Measurements from ENCODE around the gene AREL1. TPM values are rescaled to one million over a fixed set of nuclear protein-coding genes. Genes with fewer than 3 reads are reported as not detected.

AREL1 gene
- total and polyA plus RNA-seq, 10 of the 15 experiments (the other 5 are each of a cell fraction or from before 2014, with no cell fraction given): 6.2 to 40.4 (median 23.7) TPM

DNA sequence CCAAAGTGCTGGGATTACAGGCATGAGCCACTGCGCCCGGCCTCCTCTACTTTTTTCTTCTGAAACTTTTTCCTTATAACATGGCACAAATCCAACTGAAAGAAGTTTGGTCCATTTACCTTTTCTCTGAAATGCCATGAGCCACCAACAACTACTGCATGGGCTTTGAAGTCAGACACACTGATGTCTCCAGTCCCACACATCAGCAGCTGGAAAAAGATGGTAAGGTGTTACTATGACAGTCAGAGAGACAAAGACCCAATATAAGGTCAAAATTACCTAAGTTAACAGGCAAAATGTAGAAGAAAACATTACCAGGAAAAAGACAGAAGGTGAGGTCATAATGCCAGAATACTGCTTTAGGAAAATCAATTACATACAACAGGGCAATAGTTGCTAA is 48.2 kb downstream of the AREL1 start (continued):
- TF ChIP-seq, protein P1, sequence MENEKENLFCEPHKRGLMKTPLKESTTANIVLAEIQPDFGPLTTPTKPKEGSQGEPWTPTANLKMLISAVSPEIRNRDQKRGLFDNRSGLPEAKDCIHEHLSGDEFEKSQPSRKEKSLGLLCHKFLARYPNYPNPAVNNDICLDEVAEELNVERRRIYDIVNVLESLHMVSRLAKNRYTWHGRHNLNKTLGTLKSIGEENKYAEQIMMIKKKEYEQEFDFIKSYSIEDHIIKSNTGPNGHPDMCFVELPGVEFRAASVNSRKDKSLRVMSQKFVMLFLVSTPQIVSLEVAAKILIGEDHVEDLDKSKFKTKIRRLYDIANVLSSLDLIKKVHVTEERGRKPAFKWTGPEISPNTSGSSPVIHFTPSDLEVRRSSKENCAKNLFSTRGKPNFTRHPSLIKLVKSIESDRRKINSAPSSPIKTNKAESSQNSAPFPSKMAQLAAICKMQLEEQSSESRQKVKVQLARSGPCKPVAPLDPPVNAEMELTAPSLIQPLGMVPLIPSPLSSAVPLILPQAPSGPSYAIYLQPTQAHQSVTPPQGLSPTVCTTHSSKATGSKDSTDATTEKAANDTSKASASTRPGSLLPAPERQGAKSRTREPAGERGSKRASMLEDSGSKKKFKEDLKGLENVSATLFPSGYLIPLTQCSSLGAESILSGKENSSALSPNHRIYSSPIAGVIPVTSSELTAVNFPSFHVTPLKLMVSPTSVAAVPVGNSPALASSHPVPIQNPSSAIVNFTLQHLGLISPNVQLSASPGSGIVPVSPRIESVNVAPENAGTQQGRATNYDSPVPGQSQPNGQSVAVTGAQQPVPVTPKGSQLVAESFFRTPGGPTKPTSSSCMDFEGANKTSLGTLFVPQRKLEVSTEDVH (IDR thresholded peaks at IDR 0.05; ENCODE audit: low read depth, partially characterized antibody): no peak

DNA sequence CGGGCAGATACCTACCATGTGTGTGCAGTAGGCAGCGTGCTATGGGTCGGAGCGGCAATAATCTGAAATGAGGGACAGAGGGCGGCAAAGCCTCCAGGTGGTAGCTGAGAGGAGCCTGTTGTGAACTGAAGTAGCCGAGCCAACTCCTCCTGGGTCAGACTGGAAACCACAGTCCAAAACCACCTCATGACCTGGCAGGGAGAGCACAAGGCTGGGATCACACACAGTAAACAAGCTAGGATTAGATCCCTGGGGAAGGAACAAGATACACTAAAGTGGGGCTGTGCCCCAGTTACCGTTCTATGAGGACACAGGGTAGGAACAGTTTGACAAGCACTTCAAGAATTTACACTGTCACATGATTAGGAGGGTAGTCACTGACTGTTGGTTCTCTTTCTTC is 49.0 kb downstream of the AREL1 start:
- FAIRE-seq (no peak), ATAC-seq (no peak), DNase-seq (ENCODE audit: low read depth, low spot score) (no peak)
- peaks cover 15 to 21% of the 10 kb centered on the region in 2 experiments for H3K36me3 ChIP-seq (ENCODE audit: control insufficient read depth in 2 of 2, insufficient read depth in 2 of 2, low read length in 1 of 2)
- ChIA-PET CTCF (no interaction called here), SMC1A (ENCODE audit: uncharacterized antibody, unreplicated experiment) (no interaction called here), RAD21 (ENCODE audit: unreplicated experiment) (no interaction called here), POLR2A (no interaction called here)
- no peak overlapping the region for H2AFZ ChIP-seq (ENCODE audit: control insufficient read depth, low read depth, low read length)
- no TSS peak for BruUV-seq (replicated peaks)
- in situ Hi-C loops (cut with MboI) (no loop called here), intact Hi-C loops (cut with micrococcal nuclease; ENCODE audit: unreplicated experiment) (no loop called here)
- no peak overlapping the region for H3K4me2 ChIP-seq (ENCODE audit: control insufficient read depth, insufficient read depth)
- H3K9ac ChIP-seq (ENCODE audit: control insufficient read depth, insufficient read depth, low read length): no peak overlapping the region
- H3K27ac ChIP-seq (ENCODE audit: control insufficient read depth, insufficient read depth): no peak overlapping the region
- no peaks in the 10 kb centered on the region for H3K27me3 ChIP-seq (replicated peaks in 1 of 2; ENCODE audit: control insufficient read depth in 2 of 2, insufficient read depth in 2 of 2, low read length in 1 of 2)
- WGBS (ENCODE audit: insufficient coverage, insufficient replicate concordance, low lambda C conversion rate, missing lambda C conversion rate): 92% methylated on average over 7 of the region's 7 CpGs
- no peaks in the 10 kb centered on the region for H3K4me1 ChIP-seq (ENCODE audit: control insufficient read depth, insufficient read depth, low read length)
- H4K20me1 ChIP-seq (ENCODE audit: control insufficient read depth, insufficient read depth): no peaks in the 10 kb centered on the region
- no peaks in the 10 kb centered on the region for H3K79me2 ChIP-seq (ENCODE audit: control insufficient read depth, insufficient read depth, low read length)
- H3K9me3 ChIP-seq (replicated peaks; ENCODE audit: control insufficient read depth, insufficient read depth, low read length): no peaks in the 10 kb centered on the region
- H3K4me3 ChIP-seq: no peak overlapping the region
- TF ChIP-seq MEF2A (IDR thresholded peaks at IDR 0.05; ENCODE audit: insufficient read depth, low read depth, low read length): no peak
- TF ChIP-seq FOXM1 (IDR thresholded peaks at IDR 0.05; ENCODE audit: low read depth, low read length): no peak
- no peak for TF ChIP-seq RELA (IDR thresholded peaks at IDR 0.05; ENCODE audit: borderline replicate concordance, partially characterized antibody)
- no peak for TF ChIP-seq CREM (IDR thresholded peaks at IDR 0.05; ENCODE audit: low read depth)
- TF ChIP-seq ASH2L (IDR thresholded peaks at IDR 0.05; ENCODE audit: borderline replicate concordance, low read depth): no peak
- TF ChIP-seq, protein P2, sequence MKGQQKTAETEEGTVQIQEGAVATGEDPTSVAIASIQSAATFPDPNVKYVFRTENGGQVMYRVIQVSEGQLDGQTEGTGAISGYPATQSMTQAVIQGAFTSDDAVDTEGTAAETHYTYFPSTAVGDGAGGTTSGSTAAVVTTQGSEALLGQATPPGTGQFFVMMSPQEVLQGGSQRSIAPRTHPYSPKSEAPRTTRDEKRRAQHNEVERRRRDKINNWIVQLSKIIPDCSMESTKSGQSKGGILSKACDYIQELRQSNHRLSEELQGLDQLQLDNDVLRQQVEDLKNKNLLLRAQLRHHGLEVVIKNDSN (IDR thresholded peaks at IDR 0.05; ENCODE audit: borderline replicate concordance, extremely low read length, insufficient read depth, low read depth, low read length): no peak
- TF ChIP-seq, protein P3, sequence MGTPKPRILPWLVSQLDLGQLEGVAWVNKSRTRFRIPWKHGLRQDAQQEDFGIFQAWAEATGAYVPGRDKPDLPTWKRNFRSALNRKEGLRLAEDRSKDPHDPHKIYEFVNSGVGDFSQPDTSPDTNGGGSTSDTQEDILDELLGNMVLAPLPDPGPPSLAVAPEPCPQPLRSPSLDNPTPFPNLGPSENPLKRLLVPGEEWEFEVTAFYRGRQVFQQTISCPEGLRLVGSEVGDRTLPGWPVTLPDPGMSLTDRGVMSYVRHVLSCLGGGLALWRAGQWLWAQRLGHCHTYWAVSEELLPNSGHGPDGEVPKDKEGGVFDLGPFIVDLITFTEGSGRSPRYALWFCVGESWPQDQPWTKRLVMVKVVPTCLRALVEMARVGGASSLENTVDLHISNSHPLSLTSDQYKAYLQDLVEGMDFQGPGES (IDR thresholded peaks at IDR 0.05): no peak
- TF ChIP-seq EP300 (IDR thresholded peaks at IDR 0.05; ENCODE audit: borderline replicate concordance in 1 of 2, control insufficient read depth in 1 of 2, low read depth in 2 of 2, low read length in 2 of 2): no peak
- TF ChIP-seq, protein P4, sequence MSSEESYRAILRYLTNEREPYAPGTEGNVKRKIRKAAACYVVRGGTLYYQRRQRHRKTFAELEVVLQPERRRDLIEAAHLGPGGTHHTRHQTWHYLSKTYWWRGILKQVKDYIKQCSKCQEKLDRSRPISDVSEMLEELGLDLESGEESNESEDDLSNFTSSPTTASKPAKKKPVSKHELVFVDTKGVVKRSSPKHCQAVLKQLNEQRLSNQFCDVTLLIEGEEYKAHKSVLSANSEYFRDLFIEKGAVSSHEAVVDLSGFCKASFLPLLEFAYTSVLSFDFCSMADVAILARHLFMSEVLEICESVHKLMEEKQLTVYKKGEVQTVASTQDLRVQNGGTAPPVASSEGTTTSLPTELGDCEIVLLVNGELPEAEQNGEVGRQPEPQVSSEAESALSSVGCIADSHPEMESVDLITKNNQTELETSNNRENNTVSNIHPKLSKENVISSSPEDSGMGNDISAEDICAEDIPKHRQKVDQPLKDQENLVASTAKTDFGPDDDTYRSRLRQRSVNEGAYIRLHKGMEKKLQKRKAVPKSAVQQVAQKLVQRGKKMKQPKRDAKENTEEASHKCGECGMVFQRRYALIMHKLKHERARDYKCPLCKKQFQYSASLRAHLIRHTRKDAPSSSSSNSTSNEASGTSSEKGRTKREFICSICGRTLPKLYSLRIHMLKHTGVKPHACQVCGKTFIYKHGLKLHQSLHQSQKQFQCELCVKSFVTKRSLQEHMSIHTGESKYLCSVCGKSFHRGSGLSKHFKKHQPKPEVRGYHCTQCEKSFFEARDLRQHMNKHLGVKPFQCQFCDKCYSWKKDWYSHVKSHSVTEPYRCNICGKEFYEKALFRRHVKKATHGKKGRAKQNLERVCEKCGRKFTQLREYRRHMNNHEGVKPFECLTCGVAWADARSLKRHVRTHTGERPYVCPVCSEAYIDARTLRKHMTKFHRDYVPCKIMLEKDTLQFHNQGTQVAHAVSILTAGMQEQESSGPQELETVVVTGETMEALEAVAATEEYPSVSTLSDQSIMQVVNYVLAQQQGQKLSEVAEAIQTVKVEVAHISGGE (CRISPR knock-in tag; IDR thresholded peaks at IDR 0.05): no peak
- TF ChIP-seq NFIC (IDR thresholded peaks at IDR 0.05; ENCODE audit: low read depth, low read length): no peak
- TF ChIP-seq FOXK2 (IDR thresholded peaks at IDR 0.05): no peak
- no peak for TF ChIP-seq NR2C1 (IDR thresholded peaks at IDR 0.05)
- TF ChIP-seq LARP7 (IDR thresholded peaks at IDR 0.05): no peak
- TF ChIP-seq STAT3 (IDR thresholded peaks at IDR 0.05; ENCODE audit: low read depth, low read length): no peak

Measured in GM12878 (cell line).